PC-3 (cell line): ENCODE measurements around the gene NT5DC3. TPM values are rescaled to one million over a fixed set of nuclear protein-coding genes. Genes with fewer than 3 reads are reported as not detected.
A peak's percentile ranks its signal among the peaks of the same experiment; 100 is the strongest.

Experiments used
- ATAC-seq: fragments of 200-7000 bp; cut with Tn5 transposase; 2 replicates; pipeline ENCODE4 v1.9.1; 2020; ENCODE audit warnings: mild to moderate bottlenecking, moderate library complexity
- BruUV-seq: library from RNA; stranded (reverse); fragments of 400-500 nt; replicated peaks from 2 replicates; lab custom pipeline; 2021; lab: Mats Ljungman, UMichigan
- CTCF ChIA-PET: fragments of 300-600 bp; sonication (Branson Sonifier 250); formaldehyde crosslinking; loops from one replicate; lab custom pipeline; 2022; ENCODE audit warnings: antibody characterized with exemption; lab: Charles Lee
- POLR2A ChIA-PET: fragments of 300-600 bp; sonication (Branson Sonifier 250); formaldehyde crosslinking; loops from one replicate; lab custom pipeline; 2022; ENCODE audit warnings: antibody characterized with exemption; ENCODE audit not compliant: unreplicated experiment; lab: Charles Lee
- DNase-seq: peaks from one replicate; pipeline ENCODE4 v3.0.0-alpha.2; 2015
- H2AFZ ChIP-seq: fragments of 300-600 bp; sonication (generic); 2 replicates; pipeline ENCODE4 v1.6.0; 2016; ENCODE audit warnings: antibody characterized with exemption, low read length
- H3F3A ChIP-seq: fragments of 300-600 bp; sonication (generic); one replicate; pipeline ENCODE4 v1.6.0; 2017; ENCODE audit warnings: antibody characterized with exemption, low read length, control low read depth, mild to moderate bottlenecking; ENCODE audit not compliant: unreplicated experiment
- H3K27ac ChIP-seq: fragments of 300-600 bp; sonication (generic); 2 replicates; pipeline ENCODE4 v1.5.1; 2016; ENCODE audit warnings: mild to moderate bottlenecking, low read length
- H3K27me3 ChIP-seq: fragments of 300-600 bp; sonication (generic); 2 replicates; pipeline ENCODE4 v1.6.1; 2016; ENCODE audit warnings: low read length, mixed read lengths
- H3K36me3 ChIP-seq: fragments of 300-600 bp; sonication (generic); 2 replicates; pipeline ENCODE4 v1.6.1; 2016; ENCODE audit warnings: low read depth, mixed run types, low read length, mixed read lengths
- H3K4me1 ChIP-seq: fragments of 300-600 bp; sonication (generic); 2 replicates; pipeline ENCODE4 v1.5.1; 2016; ENCODE audit warnings: low read length; ENCODE audit not compliant: insufficient read depth
- H3K4me2 ChIP-seq: fragments of 300-600 bp; sonication (generic); 2 replicates; pipeline ENCODE4 v1.6.0; 2016; ENCODE audit warnings: low read length
- H3K4me3 ChIP-seq: fragments of 300-600 bp; sonication (generic); 2 replicates; pipeline ENCODE4 v1.5.1; 2016; ENCODE audit warnings: mild to moderate bottlenecking, low read length, mixed read lengths
- H3K79me2 ChIP-seq: fragments of 300-600 bp; sonication (generic); 2 replicates; pipeline ENCODE4 v1.6.1; 2017; ENCODE audit warnings: low read length, mixed read lengths
- H3K9ac ChIP-seq: fragments of 300-600 bp; sonication (generic); 2 replicates; pipeline ENCODE4 v1.6.0; 2016; ENCODE audit warnings: mild to moderate bottlenecking, low read length
- H3K9me2 ChIP-seq: fragments of 300-600 bp; sonication (generic); replicated peaks from 2 replicates; pipeline ENCODE4 v1.6.1; 2016; ENCODE audit warnings: mixed run types, low read length, mixed read lengths
- H3K9me3 ChIP-seq: fragments of 300-600 bp; sonication (generic); 2 replicates; pipeline ENCODE4 v1.6.1; 2016; ENCODE audit warnings: low read length, mixed read lengths
- H4K20me1 ChIP-seq: fragments of 300-600 bp; sonication (generic); 2 replicates; pipeline ENCODE4 v1.6.1; 2016; ENCODE audit warnings: low read length, mixed read lengths
- EZH2 ChIP-seq: fragments of 300-600 bp; sonication (generic); IDR thresholded peaks from one replicate; pipeline ENCODE4 v1.6.1; 2017; ENCODE audit warnings: antibody characterized with exemption, mild to moderate bottlenecking, low read length; ENCODE audit not compliant: unreplicated experiment
- EZH2phosphoT487 ChIP-seq: fragments of 300-600 bp; sonication (generic); IDR thresholded peaks from 2 replicates; pipeline ENCODE4 v1.6.1; 2018; ENCODE audit warnings: mild to moderate bottlenecking, antibody characterized with exemption, low read length, borderline replicate concordance
- intact Hi-C: fragments of 100-400 bp; cut with micrococcal nuclease; formaldehyde crosslinking; loops from 2 replicates; pipeline ENCODE4 v1.9.0; 2023
- total RNA-seq: library from RNA; depleted of rRNA; stranded (reverse); fragments of >200 nt; gene quantifications from 2 replicates; pipeline ENCODE4 v1.2.3, GENCODE V29; 2014
- TF ChIP-seq, protein P1 (sequence below): fragments of 300-600 bp; sonication (generic); conservative IDR thresholded peaks from 2 replicates; pipeline ENCODE4 v1.5.1; 2017; ENCODE audit warnings: antibody characterized with exemption, low read depth, mild to moderate bottlenecking, low read length

Gene NT5DC3
- total RNA-seq, 1 experiment from 2014 or later, result 15.7 TPM

DNA sequence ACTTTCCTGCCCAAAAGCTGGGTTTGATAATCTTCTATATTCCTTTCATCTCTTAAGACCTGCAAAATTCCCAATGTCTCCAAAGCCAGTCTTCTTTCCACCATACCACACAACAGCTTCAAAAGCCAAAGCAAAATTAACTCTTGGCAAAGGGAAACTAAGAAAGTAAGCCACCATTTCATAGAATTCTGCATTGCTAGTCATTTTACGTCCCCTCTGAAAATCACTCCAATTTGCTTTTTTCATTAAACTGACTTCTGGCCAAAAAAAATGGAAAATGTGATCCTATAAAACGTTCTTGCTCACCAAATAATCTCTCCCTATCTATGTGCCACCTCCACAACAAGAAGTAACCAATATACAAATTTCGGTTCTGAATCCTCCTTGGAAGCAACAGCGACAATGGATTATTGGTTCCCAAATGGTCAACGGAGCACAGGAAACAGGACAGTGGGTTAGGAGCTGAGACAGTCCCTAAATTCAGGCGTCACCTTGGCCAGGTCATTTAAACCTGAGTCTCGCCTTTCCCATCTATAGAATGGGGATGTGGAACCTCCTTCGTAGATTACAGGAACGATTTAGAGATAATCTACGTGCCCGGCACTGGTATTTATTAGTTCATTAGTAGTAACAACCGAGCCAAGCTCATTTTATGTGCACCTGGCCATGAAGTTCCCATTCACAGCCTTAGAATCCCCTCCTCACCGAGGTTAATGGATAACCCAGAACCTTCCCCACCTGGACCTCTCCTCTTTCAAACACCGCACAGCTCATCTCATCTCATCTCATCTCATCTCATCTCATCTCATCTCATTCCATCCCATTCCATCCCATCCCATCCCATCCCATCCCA lies 1.2 kb downstream of the NT5DC3 start:
- Histone ChIP-seq H4K20me1 (peaks cover 32% of the 10 kb centered on the region), H3K27ac (no peak overlapping the region), H3K36me3 (peaks cover 2% of the 10 kb centered on the region; the same call in 1 of the 2 replicates), H3K79me2 (peaks cover 59% of the 10 kb centered on the region), H3K4me2 (peak overlapping the region; percentile 81), H3K27me3 (no peaks in the 10 kb centered on the region), H3F3A (no peaks in the 10 kb centered on the region), H3K4me3 (peak overlapping the region; percentile 93), H2AFZ (no peak overlapping the region), H3K9me2 (no peaks in the 10 kb centered on the region), H3K9me3 (no peaks in the 10 kb centered on the region), H3K4me1 (peaks cover 31% of the 10 kb centered on the region), H3K9ac (peak overlapping the region; percentile 84; the same call in 1 of the 2 replicates)
- DNase-seq (no peak), ATAC-seq (no peak)
- intact Hi-C loops, result no loop called here
- CTCF ChIA-PET, result no interaction called here
- POLR2A ChIA-PET, result no interaction called here
- TSS peak; percentile 58 for BruUV-seq
- TF ChIP-seq EZH2 (no peak), EZH2phosphoT487 (no peak)
- TF ChIP-seq, protein P1, sequence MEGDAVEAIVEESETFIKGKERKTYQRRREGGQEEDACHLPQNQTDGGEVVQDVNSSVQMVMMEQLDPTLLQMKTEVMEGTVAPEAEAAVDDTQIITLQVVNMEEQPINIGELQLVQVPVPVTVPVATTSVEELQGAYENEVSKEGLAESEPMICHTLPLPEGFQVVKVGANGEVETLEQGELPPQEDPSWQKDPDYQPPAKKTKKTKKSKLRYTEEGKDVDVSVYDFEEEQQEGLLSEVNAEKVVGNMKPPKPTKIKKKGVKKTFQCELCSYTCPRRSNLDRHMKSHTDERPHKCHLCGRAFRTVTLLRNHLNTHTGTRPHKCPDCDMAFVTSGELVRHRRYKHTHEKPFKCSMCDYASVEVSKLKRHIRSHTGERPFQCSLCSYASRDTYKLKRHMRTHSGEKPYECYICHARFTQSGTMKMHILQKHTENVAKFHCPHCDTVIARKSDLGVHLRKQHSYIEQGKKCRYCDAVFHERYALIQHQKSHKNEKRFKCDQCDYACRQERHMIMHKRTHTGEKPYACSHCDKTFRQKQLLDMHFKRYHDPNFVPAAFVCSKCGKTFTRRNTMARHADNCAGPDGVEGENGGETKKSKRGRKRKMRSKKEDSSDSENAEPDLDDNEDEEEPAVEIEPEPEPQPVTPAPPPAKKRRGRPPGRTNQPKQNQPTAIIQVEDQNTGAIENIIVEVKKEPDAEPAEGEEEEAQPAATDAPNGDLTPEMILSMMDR, result no peak

DNA sequence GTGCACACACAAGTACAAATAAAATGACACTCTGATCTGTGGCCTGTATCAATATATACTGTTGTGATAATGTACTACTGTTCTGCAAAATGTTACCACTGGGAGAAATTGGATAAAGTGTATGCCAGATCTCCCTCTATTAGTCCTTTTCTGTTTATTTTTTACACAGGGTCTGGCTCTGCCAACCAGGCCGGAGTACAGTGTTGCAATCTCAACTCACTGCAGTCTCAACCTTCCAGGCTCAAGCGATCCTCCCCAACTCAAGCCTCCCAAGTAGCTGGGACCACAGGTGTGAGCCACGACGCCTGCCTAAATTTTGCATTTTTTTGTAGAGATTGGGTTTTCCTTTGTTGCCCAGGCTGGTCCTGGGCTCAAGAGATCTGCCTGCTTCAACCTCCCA lies 1.9 kb downstream of the NT5DC3 start:
- Histone ChIP-seq H3K4me2 (peak overlapping the region; percentile 81), H3K9me2 (no peaks in the 10 kb centered on the region), H3K27me3 (no peaks in the 10 kb centered on the region), H3F3A (no peaks in the 10 kb centered on the region), H3K4me1 (peaks cover 35% of the 10 kb centered on the region), H3K9ac (no peak overlapping the region), H2AFZ (no peak overlapping the region), H3K9me3 (no peaks in the 10 kb centered on the region), H3K36me3 (peaks cover 2% of the 10 kb centered on the region; the same call in 1 of the 2 replicates), H3K4me3 (peak overlapping the region; percentile 93), H4K20me1 (peaks cover 33% of the 10 kb centered on the region), H3K27ac (no peak overlapping the region), H3K79me2 (peaks cover 67% of the 10 kb centered on the region)
- ChIA-PET POLR2A (no interaction called here), CTCF (no interaction called here)
- peak; percentile 16 for DNase-seq
- no peak for TF ChIP-seq EZH2phosphoT487
- TF ChIP-seq, protein P1, result no peak
- no peak for TF ChIP-seq EZH2
- no peak for ATAC-seq
- intact Hi-C loops, result no loop called here
- BruUV-seq, result no TSS peak
